Frontal cortex (tissue), 4 donors: Measurements from ENCODE around the gene SPTA1. TPM values are rescaled to one million over a fixed set of nuclear protein-coding genes. Genes with fewer than 3 reads are reported as not detected.
"Not testable (repeated sequence)": the region's sequence is repeated elsewhere in the genome, so short reads cannot be mapped to it uniquely, and the experiment has no call there.

Experiments used
- DNase-seq, 2 donors: peaks; one replicate each; pipeline ENCODE4 v3.0.0; 2012; ENCODE audit warnings: low spot score in 2 of 2
- FAIRE-seq: peaks from 2 replicates; lab custom pipeline; 2012; peaks lifted over from hg19 to GRCh38; lab: Jason Lieb, UNC
- total RNA-seq: library from RNA; depleted of rRNA; stranded (reverse); fragments of >200 nt; gene quantifications from one replicate; pipeline ENCODE4 v1.2.3, GENCODE V29; 2014
- donor health status: control.
- donor health status: control.
- donor health status: control.

SPTA1 gene
- total RNA-seq, 1 donor from 2014 or later, result 0.82 TPM

- FAIRE-seq, DNase-seq: not testable (repeated sequence)
Observed at GRCh38 chr1:158688343-158688742, 1.8 kb upstream of the SPTA1 start.

GRCh38 chr1:158687037-158687436, 522 bp upstream of the SPTA1 start:
- DNase-seq (no peak), FAIRE-seq (no peak)

- no peak for FAIRE-seq
- DNase-seq, result no peak
Observed at GRCh38 chr1:158685085-158685484, 1.4 kb downstream of the SPTA1 start.

- FAIRE-seq (no peak), DNase-seq (no peak)
Observed at GRCh38 chr1:158681606-158682005, 4.9 kb downstream of the SPTA1 start.

GRCh38 chr1:158679289-158679688, 7.2 kb downstream of the SPTA1 start:
- FAIRE-seq, result no peak
- DNase-seq, result no peak

GRCh38 chr1:158675563-158676323, 10.8 kb downstream of the SPTA1 start:
- FAIRE-seq (no peak), DNase-seq (no peak)

- no peak for DNase-seq
- no peak for FAIRE-seq
Observed at GRCh38 chr1:158674302-158674701, 12.2 kb downstream of the SPTA1 start.

GRCh38 chr1:158666037-158666436, 20.5 kb downstream of the SPTA1 start:
- FAIRE-seq (no peak), DNase-seq (no peak)

GRCh38 chr1:158654571-158654970, 31.9 kb downstream of the SPTA1 start:
- no peak for DNase-seq
- FAIRE-seq, result no peak

GRCh38 chr1:158654086-158654485, 32.4 kb downstream of the SPTA1 start:
- no peak for DNase-seq
- FAIRE-seq, result no peak

GRCh38 chr1:158652721-158653334, 33.7 kb downstream of the SPTA1 start:
- DNase-seq, result no peak
- FAIRE-seq, result no peak

- no peak for FAIRE-seq
Observed at GRCh38 chr1:158649052-158649451, 37.5 kb downstream of the SPTA1 start.

GRCh38 chr1:158646465-158646864, 40.0 kb downstream of the SPTA1 start:
- no peak for DNase-seq
- FAIRE-seq, result no peak

More at GRCh38 chr1:158649052-158649451, 37.5 kb downstream of the SPTA1 start:
- no peak for DNase-seq

GRCh38 chr1:158644449-158644848, 42.1 kb downstream of the SPTA1 start:
- no peak for DNase-seq
- FAIRE-seq, result no peak

- no peak for DNase-seq
- FAIRE-seq, result no peak
Observed at GRCh38 chr1:158638904-158639303, 47.6 kb downstream of the SPTA1 start.

GRCh38 chr1:158638146-158638545, 48.4 kb downstream of the SPTA1 start:
- DNase-seq, result no peak
- FAIRE-seq, result no peak

GRCh38 chr1:158613764-158614163, 72.8 kb downstream of the SPTA1 start:
- no peak for FAIRE-seq
- DNase-seq, result no peak

GRCh38 chr1:158611916-158612315, 74.6 kb downstream of the SPTA1 start:
- DNase-seq (no peak), FAIRE-seq (no peak)

- DNase-seq, result no peak
- FAIRE-seq, result no peak
Observed at GRCh38 chr1:158607296-158607695, 79.2 kb downstream of the SPTA1 start.

- DNase-seq (no peak), FAIRE-seq (no peak)
Observed at GRCh38 chr1:158604968-158605367, 81.5 kb downstream of the SPTA1 start, which contains the start of gene OR10Z1. Gene OR10Z1, plus strand, starts transcription at chr1:158605268. Its CDS starts 1,171 bp downstream, at chr1:158606439.

- FAIRE-seq, result no peak
- no peak for DNase-seq
Observed at GRCh38 chr1:158600735-158601134, 85.8 kb downstream of the SPTA1 start.
